NCI-H2107 (cell line): ENCODE measurements around the gene CCDC141.

Source experiments
- DNase-seq: peaks from one replicate; lab custom pipeline; 2025; lab: John Stamatoyannopoulos, UW

Gene CCDC141

DNA sequence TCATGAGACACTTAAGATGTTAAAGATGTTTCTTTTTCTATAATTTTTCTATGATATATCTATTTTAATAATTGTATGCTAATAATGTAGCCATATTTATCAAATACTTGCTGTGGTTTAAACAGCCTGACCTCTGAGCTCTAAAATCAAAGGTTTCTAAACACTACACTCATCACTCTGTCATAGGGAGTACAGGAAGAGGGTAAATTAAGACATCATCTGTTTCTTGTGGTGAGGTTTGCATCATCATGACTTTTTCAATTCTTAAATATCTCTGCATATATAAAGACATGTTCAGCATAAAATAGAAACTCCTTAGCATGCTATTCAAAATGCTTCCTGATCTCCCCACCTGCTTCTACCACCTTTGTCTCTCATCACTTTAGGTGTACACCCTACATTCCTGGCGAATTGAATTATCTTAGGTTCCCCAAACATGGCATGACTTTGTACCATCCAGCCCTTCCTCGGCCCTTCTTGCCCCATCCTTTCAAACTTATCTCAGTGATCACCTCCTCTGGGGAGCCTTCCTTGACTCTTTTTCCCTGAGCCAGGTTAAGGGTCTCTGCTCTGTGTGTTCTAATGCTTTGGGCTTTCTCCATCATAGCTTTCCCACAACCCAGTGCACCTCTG is 137.4 kb downstream of the CCDC141 start:
- no peak for DNase-seq

DNA sequence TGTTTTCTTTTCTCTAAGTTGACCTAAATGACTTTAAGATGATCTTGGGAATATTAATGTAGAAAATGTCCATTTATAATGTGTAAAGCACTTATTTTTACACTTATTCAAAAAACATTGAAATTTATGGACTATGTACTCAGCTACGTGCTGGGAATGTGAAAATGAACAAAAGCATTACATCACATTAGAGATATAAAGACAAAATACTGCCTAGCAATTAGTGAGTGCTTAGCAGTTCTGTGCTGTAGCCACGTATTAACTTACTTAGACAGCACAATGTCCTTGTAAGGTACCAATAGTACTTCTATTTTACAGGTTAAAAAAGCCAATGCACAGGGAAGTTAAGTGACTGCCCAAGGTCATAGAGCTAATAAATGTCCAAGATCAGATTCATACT is 138.9 kb downstream of the CCDC141 start:
- DNase-seq, result no peak

DNA sequence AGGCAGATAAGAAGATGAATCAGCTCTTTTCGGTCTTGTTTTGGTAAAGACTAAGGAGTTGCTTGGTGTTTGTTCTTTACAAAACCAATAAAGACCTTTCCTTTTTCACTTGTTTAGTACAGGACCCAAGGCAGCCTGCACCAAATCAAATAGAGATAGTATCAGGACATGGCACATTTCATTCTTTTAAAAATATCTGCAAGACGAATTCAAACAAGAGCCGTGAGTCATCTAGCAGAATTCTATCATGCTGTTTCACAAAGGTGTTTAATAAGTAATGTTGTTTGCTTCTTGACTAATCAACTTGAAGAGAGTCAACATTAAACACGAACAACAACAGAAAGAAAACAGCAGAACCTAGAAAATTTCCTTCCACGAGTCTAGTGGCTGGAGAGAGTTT is 139.9 kb downstream of the CCDC141 start:
- DNase-seq, result no peak

DNA sequence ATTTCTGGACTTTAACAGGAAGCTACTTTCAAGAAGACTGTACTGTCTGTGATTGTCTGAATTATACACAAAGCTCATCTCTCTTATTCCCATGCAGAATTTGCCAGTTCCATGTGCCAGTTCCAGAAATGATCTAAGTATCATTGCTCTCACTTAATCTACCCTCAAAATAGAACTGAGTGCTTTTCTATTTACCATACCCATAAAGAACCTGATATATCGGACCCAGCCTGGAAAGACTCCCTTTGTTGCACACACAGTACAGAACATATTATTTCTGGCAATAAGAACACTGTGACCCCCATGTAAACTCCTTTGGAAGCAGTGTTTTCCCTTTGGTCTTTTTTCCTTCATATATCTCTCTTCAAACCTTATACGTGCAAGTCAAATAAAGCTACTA is 140.4 kb downstream of the CCDC141 start:
- no peak for DNase-seq

DNA sequence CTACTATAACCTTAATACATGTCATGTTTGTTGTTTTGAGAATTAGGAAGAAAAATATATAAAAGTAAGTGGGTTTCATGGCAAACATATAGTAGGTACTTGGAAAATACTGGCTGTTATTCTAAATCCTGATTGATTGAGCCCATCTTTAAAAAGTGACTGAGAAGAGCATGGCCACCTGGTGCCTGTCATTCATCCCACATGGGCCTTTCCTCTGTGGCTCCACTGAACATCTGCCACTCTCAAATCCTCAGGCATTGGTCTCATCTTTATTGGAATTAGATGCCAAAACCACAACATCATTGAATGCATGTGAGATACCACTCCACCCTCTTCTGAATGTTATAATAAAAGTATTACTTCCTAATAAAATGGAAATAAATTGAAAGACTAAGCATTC is 141.1 kb downstream of the CCDC141 start:
- DNase-seq, result no peak

DNA sequence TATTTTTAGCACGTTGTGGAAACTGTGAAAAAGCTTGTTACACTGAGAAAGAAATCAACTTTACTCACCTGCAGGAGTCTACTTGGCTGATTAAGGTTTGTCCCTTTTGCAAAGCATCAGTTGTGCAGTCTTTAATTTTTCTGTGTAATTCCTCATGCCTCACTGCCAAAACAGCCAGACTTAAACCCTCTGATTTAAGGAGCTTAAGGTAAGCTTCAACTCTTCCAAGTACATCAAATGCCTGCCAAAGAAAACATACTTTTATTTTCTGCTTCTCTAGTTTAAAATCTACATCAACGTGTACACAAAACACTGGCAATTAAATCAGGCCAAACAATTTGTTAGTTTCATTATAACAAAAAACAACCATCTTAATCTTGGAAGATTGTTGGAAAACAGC is 144.7 kb downstream of the CCDC141 start:
- DNase-seq, result no peak

DNA sequence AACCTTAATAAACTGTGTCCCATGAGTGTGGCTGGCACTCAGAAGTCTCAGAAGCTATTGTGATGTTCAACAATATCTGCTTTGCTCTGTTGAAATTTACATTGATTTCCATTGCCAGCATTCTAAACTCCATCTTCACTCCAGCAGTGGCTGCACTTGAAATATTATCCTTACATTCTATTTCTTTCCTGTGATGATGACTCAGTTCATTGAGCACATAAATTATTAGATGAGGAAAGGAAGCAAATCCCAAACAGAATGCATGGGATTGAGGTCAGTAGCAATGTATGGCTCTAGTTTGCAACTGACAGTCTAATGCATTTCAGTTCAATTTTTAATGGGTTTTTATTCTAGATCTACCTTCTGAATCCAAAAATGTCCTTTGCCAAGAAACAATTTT is 150.3 kb downstream of the CCDC141 start:
- DNase-seq, result no peak

DNA sequence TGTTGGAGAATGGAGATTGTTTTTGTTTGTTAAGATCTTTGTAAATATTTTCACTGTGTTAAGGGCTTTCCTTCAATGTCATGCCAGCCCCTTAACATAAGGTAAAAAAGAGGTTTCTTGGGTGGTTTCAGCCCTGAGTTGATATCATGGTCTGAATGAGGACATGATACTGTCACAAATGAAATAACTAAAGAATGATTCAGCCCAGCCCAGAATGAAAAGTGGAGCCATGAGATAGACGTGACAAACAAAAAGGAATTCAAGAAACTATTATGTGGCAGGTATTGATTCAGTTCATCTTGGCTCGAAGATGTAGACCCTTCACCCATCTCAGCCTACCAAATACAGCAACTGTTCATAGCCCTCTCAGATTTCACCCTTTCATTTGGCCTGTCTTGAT is 154.1 kb downstream of the CCDC141 start:
- DNase-seq, result no peak

DNA sequence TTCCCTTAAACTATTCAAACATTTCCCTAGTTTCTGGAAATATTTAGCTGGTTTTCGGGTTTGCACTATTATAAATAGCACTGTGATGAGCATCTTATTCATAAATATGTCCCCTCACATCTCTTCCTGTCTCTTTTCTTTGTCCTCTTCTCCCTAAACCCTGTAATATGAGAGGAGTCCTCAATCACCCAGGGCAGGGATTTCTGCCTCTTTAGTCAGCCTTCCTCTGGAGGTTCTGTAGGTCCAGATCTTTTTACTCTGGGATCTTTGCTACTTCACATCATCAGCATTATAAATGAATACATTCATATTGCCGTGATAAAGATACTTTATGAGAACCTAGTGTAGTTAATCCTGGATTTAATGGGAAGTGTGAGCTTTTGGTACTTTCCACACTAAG is 154.8 kb downstream of the CCDC141 start:
- no peak for DNase-seq

DNA sequence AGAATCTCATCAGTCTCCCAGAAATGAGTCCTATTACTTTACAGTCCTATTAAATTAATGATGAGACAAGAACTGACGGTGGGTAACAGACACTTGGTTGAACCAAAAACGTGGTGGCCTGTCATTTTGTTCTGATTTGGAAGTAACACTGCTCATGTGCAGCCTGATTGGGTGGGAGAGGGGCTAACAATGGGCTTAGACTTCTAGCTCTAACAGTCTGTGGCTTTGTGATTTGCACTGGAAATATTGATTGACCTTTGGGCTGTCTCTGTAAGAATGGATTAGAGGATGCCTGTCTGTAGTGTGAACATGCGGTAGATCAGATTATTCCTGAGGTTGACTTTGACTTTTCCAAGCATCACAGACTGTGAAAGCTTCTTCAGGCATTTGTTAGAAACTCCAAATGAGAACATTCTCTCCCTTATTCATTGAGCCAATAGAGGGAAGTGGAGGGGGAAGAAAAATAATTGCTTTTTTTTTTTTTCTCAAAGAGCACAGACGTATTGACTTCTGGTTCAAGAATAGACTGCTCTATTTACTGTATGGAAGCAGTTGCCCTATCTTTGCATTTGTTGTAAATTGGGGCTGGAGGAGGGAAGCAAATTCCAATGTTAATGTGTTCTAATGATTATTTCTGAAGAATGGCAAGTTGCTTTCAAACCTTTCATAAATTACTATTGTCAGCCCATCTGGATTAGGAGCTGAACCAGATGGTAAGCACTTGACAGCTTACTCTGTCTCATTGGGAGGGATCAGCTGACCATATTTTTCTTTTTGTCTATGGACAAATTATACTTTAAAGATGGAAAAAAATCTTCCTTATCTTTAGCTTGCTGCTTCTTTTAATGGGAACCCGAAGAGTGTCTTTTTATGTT is 156.9 kb downstream of the CCDC141 start:
- no peak for DNase-seq

DNA sequence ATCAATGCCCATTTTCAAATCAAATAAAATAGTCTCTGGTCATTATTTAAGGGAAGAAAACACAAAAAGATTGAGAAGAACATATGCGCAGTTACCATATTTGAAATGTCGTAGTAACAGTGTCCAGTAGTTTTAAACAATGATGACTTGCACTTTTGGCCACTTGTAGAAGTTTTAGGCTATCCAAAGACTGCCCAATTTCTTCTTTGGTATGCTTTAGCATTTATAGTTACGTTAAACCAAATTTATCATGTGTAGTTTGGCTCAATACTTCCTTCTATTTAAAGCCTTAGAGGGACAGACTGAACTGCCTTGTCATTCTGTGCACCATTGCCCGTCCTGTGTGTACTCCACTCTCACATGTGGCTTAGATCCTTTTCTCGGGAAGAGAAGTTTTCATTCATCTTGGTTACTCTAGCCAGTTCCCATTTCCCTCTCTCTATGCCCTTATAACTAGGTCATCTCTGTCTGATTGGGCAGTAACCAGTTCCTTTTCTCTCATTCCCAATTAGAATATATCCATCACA is 157.9 kb downstream of the CCDC141 start:
- no peak for DNase-seq

DNA sequence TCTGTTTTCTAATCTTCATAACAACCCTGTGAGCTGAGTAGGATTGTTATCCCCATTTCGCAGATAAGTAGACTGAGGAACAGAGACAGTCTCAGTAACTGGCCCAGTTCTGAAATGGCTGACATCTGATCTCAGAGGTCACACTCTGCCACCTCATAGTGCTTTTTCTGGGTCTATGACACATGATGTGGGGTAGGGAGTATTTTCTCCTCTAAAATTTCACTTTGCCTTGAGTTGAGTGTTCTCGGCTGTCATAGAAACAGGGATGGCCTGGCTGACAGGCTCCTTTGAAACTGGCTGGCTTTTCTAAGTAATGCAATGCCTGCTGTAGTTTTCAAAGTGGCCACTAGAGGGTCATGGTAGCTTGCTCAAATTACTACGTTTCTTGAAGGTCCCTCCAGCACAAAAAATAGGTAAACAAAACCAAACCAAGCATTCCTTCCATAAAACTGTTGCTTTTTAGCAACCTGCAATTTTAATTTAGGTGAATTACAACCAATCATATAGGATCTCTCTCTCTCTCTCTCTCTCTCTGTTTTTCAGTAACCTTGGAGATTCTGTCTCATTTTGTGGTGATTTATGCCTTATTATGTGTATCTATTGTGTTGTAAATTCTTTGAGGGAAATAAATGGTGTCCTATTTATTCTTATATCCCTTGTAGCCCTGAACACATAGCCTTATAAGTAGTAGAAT is 158.5 kb downstream of the CCDC141 start:
- no peak for DNase-seq

DNA sequence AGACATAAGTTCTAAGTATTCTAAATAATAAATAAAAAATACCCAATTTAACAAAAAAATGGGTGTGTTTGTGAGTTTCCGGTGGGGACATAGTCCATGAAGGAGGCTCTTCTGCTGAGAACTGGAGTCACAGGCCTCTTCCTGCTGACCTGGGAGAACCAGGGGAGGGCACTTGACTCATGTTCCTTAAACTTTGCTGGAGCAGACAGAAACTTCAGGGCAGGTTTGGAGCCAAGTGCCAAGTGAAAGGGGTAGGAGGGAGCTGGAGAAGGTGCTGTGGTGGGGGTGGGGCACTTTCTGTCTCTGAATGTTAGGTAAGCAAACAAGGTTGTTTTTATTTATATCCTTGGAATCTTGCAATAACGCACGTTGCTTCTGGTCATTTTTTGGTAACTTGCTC is 163.9 kb downstream of the CCDC141 start:
- no peak for DNase-seq

DNA sequence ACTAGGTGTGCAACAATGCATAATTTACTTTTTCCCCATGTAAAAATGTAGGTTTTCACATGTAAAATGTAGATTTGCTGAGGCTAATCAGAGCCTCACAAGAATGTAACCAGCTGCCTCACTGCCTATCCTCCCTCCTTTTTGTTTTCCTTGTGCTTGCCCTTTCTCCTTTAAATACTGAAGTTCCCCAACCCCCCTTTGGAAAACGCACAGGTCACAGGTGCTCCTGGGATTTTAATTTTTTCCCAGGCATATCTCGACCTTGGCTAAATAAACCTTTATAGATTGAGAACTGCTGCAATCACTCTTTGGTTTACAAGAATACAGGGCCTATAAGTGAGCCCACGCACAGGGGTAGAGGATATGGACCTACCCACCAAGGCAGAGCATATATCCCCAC is 165.5 kb downstream of the CCDC141 start:
- DNase-seq, result no peak

DNA sequence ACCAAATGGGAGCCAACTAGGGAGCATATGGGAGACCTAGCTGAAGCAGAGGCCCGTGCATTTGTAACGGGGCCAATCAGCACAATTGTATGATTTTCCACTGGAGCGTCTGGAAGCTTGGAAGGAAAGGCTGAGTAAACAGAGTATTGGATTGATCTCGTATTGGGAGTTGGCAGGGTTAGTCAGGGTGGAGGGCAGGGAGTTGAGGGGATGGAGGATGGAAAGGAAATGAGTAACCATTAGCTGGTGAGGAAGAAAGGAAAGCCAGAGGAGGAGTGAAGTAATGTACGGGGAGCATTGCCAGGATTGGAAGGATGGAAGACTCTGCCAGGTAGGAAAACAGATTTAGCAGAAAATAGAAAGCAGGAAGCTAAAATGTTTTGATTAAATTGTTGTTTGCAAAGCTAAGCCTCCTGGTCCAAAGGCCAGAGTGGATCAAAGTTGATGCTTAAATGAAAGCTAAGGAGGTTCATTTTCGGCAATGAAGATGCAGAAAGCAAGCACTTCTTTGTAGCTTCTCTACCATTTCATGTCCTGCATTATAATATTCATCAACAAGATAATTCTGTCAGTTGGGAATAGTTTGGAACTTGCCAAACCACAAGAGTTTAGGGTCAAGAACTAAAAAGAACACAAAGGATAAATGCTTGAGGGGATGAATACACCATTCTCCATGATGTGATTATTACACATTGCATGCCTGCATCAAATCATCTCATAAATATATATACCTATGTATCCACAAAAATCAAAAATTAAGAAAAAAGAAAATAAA is 167.1 kb downstream of the CCDC141 start:
- DNase-seq, result no peak

DNA sequence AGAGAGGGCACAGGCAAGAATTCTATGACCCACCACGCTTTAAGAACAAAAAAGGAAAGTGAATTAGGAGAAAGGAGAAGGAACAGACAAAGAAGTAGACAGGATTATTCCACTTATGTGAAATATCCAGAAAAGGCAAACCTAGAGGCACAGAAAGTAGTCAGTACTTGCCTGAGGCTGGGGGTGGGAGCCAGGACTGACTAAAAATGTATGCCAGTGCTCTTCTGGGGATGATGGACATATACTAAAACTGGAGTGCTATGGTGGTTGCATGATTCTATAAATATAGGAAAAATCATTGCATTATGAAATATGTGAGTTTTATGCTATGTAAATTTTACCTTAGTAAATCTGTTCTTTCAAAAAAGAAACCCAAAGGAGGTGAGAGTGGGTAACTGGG is 168.9 kb downstream of the CCDC141 start:
- no peak for DNase-seq

DNA sequence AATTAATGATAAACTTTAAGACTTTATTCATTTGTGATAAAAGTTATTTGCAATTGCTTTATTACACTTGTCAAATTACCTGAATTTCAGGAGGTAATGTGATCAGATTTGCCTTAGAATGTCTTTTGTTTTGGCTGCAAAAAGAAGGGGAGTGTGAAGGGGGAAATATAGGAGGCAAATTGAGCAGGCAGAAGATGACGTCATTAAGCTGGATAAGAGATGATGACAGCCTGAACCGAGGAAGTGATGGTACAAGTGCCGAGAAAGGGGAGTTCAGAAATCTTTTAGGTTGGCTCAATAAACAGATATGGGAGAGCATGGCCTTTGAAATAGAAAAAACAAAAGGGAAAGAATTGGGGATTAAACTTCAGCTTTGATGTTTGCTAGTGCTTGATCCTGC is 169.7 kb downstream of the CCDC141 start:
- DNase-seq, result no peak

DNA sequence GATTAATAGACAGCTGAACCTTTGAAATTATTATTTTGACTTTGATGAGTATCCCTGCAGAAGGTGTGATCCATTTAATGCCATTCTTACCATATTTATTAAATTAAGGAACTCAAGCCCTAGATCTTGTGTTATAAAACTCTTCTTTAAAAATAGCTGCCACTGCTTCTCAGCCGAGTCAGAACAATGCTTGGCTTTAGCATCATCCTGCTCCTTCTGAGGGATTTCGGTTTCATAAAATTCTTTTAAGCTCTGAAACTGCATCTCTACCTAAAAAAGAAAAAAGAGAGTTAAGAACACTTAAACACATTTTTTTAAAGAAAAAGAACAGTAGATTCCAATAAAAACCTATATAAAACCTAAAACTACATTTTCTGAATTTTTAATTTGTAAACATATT is 172.1 kb downstream of the CCDC141 start:
- DNase-seq, result no peak

DNA sequence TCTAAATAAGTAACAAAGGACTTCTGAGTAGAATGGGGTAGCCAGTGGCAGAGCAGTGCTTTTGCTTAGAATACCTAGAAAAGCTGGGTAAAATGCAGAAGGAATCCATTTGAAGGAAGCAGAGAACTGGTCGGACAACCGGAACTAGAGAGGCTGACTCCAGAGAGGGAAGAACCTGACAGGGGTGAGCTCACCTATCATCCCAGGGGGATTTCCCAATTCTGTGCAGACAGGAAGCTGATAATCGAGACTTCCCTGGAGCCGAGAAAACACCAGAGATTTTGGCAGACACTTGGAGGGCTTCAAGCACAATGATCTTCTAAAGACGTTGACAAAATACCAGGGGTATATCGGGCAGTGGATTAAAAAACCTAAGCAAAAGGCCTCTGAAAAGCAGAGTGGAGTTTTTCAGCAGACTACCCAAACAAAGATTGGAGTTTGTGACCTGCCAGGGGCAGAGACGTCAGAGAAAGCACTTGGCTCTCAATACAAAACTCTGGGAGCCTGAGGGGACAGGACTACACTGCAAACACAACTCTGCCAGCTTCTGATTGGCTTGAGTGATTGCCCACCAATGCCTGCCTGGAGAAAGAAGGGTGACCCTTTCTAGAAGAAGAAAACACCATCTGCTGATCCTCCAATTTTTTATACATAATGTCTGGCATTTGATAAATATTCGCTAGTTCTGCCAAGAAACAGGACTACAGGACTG is 175.3 kb downstream of the CCDC141 start:
- no peak for DNase-seq

DNA sequence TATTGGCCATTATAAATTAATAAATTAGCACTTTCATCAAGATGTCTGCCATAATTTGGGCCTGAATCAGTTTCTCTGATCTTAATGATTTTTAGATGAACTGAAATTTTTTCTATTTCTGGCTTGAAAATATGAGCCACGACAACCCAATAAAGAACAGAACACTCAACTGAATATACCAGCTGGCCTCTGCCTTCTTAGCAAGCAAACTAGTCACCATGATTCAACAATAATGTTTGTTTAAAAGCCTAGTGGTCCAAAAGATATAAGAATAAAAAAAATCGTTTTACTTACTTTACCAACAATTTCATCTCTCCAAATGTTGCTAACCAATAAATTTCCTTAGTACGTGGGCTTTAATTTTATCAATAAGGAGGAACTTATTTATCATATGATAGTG is 176.0 kb downstream of the CCDC141 start:
- DNase-seq, result no peak

DNA sequence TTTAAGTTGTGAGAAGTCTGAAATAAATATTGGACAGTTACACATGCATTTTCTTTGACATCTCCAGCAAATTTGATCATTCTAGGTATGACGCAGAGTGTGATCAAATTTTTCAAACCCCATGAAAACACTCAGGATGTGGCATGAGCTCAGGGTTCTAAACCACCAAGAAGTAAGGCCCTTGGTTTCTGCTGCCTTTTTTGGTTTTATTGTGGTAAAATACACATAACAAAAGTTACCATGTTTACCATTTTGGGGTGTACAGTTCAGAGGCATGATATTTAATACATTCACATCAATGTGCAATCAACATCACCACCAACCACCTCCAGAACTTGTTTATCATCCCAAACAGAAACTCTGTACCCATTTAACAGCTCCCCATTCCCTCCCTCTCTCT is 178.4 kb downstream of the CCDC141 start:
- DNase-seq, result no peak

DNA sequence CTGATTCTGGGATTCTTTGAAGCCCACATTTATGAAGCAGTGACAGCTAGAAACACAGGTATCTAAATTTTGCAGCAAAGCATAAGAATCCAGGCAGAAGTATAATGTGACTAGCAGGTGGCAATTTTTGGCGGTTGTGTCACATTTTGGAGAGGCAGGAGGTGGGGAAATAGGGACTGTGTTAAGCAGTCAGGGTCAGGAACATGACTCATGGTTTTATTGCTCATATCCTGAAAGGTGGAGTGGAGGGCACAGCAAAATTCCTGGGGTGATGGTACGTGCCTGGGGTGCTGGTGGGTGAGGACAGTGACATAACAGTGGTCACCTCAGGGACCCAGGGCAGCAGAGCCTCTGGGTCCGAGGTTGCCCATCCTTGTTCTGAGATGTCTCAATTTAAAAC is 179.2 kb downstream of the CCDC141 start:
- DNase-seq, result no peak
